D341Med (cell line): Measurements from ENCODE around the gene KRTAP17-1.
A peak's percentile ranks its signal among the peaks of the same experiment; 100 is the strongest.

Experiments
- DNase-seq: peaks from one replicate; pipeline ENCODE4 v3.0.0; 2012; ENCODE audit warnings: low spot score

The KRTAP17-1 gene

DNA sequence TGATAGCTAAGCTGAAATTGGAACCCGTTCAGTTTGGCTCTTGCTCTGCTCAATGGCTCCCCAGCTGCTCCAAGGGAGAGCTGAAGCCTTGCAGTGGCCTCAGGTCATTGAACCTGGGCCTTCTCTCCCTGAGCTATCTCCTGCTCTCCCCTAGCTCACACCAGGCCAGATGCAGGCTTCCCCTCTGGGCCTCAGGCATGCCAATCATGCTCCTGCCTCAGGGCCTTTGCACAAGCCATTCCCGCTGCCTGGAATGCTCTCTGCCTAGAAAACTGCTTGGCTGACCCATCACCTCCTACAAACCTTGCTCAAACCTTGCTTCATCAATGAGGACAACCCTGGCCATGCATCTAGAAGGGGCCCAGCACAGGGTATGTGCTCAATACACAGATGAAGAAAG lies 16.7 kb upstream of the KRTAP17-1 start:
- no peak for DNase-seq

DNA sequence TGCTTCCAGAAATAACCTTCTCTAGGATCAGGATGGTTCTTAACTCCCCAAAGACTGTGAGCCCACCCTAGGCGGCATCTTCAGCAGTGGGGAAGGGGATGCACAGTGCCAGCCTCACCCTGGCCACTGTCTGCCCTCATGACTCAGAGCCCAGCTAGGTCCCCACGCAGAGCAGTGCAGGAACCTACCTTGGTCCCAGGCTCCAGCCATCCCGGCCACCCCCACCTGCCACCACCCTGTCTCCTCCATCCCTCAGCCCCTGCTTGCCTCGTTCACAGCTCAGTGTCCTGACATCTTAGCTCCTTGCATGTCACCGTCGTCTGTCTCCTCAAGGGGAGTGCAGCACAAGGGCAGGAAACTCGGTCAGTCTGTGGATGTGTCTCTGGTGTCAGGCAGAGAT lies 16.1 kb upstream of the KRTAP17-1 start:
- DNase-seq = no peak

DNA sequence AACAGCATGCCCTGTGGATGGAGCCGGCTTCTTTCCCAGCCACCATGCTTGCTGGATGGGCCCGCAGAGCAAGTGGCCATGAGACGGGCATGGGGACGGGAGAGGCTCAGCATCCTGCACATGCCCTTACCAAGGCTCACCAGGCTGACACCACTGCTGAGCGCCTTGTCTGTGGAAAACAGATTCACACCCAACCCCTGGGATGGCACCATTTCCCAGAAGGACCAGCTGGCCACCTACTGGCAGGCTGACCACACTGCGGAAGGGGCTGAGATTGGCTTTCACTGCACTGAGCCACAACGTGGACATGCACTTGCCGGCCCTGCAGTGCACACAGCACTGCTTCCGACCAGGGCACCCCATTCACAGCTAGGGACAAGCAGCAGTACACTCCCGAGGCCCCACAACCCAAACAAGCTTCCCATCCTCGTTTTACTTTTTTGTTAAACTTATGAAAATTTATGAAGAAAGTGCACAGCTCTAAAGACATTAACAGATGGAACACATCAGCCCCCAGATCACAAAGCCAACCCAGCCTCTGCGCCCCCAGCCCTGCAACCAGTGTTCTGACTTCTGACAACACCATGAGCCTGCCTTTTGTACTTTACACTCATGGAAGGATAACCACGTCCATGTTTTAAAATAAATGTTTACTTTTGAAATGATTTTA lies 13.9 kb upstream of the KRTAP17-1 start:
- DNase-seq = peak; percentile 73

DNA sequence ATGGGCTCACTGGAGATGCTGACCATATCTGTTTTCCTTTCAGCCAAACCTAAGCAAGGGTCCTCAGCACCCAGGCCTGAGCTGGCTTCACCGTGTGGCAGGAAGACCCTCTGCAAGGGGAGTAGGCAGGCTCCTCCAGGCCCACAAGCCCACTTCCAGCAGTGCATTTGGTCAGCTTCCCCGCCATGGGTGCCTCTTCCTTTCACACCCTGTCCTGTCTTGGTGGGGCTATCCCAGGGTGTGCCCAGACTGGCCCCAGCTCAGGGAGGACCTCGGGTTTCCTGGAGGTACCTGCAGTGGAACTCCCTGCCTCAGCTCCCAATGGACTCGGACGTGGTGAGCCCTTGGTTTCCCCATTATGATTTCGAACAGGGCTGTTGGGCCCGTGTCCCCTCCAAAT lies 12.7 kb upstream of the KRTAP17-1 start:
- DNase-seq = no peak

DNA sequence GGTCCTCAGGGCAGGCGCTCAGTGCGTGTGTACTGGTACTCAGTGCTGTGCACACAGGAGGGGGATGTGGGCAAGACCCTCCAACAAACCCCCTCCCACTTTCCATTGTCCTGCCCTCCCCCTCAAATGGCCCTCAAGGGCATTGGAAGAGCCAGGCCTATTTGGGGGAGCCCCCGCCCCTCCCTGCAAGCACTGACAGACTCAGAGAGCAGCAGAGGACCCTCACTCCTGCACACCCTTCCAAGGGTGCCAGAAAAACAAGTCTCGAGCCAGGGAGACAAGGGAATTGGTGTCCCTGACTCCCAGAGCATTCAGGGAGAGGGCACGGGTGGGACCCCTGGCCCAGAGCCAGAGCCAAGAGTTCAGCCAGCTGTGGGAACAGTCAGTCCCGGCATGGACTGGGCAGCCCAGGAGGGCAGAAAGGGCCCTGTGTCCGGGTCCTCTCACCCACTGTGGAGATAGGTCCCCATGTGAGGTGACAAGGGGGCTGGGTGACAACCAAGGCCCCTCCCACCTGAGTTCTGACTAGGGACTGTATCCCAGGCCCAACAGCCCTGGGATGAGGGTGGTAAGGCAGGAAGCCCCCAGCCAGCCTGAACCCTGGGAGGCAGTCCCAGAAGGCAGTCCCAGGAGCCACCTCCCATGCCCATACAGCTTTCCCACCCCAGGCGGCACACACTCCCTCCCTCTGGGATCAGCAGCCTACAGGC lies 12.1 kb upstream of the KRTAP17-1 start:
- no peak for DNase-seq

DNA sequence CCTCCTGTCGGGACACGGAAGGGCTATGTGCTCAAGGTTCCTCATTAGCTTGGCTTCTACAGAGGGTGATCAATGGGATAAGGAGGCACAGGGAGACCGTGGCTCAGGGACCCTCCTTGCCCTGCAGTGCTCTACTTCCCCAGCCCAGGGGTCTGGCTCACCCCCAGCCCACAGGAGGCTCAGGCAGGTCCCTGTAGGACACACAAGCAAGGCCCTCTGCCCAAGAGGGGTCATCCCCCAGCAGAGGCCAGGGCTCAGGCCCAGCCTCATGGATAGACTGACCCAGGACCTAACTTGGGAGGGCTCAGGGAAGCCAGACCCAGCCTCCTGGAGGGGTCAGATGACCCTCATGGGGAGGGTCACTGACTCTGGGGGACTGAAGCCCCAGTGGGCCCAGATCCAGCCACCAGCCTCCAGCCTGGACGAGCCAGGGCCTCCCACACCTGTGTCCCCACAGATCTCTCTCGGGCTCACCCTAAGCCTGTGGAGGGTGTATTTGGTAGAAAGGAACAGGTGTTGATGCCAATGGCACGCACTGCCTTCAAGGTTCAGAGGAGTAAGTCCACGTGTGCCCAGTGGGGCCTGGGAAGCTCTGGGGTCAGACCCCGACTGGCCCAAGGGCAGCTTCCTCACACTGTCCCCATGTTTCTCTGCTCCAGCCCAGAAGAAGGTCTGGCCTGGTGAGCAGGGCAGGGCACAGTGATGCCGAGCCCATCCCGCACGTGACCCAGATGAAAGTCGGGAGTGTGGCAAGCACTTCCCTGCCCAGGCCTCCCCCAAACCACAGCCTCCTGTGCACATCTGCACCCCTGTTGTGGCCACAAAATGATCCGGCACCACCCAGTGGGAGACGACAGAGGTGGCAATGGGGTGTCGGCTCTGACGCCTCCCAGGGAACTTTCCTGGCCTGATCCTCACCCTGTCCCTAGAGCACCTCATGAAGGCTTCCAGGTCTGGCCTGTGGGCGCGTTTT lies 10.9 kb upstream of the KRTAP17-1 start:
- no peak for DNase-seq

DNA sequence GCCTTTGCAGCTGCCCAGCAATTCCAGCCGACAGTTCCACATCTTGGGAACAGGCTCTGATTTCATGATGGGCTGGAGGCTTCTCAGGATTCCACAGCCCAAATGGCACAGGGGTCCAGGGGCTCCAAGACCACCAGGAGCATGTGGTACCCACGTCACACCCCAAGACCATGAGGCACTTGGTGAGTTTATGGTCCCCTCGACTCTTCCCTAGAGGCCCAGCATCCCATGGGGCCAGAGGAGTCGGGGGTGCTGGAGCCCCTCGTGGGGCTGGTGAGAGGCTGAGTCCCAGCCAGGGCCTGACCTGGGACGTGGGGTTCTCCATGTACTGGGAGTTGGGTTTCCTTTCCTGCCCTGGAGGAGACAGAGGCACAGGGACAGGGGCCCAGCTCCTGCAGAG lies 10.1 kb upstream of the KRTAP17-1 start:
- DNase-seq = no peak

DNA sequence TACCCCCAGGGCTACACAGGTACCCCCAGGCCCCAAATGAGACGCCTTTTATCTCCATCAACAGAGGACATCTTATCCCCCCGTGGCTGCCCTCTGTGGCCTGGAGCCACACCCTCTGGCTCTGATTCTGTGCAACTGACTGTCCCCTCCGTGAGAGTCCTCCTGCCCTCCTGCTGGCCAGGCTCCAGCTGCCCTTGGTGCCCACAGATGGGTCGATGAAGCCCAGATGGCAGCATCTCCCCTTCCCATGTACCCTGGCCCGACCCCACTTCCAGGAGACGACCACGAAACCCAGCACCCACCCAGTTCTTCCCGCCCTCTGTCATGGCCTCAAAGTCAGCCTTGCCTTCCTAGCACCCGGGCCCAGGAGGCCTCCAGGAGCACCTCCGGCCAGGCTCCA lies 9.6 kb upstream of the KRTAP17-1 start:
- DNase-seq = no peak

DNA sequence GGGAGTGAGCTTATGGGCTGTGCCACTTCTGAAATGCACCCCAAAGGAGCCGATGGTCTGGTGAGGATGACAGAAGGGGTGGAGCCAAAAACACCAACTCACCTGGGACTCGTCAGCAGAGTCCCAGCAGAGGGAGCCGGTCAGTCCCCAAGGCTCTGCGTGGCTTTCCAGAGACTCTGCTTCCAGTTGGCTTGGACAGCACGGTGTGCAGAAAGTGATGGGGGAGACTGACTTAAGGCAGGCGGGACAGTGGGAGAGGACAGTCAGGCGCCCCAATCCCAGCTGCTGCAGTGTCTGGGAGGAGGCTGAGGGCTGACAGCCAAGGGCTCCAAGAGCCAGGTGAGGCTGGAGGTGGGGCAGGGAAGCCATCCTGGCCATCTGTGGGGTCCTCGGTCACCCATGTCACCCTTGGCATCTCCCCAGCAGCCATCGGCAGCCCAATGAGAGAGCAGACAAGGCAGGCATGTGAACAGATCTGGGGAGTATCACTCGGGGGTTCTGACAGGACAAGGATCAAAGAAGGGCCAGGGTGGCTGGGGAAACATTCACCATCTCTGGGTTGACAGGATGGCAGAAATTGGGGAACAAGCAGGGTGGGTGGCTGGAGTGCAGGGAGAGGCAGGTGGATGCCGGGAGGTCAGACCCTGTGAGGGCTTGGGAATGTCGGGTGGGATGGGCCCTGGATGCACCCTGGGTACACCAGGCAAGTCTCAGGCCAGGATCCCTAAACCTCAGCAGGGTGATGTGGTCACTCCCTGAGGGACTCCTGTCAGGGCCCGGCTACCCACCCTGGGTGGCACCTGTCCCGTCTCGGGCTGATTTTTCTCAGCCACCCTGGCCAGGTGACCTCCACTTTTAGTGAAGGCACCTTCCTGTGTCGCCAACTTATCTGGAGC lies 8.9 kb upstream of the KRTAP17-1 start:
- no peak for DNase-seq

DNA sequence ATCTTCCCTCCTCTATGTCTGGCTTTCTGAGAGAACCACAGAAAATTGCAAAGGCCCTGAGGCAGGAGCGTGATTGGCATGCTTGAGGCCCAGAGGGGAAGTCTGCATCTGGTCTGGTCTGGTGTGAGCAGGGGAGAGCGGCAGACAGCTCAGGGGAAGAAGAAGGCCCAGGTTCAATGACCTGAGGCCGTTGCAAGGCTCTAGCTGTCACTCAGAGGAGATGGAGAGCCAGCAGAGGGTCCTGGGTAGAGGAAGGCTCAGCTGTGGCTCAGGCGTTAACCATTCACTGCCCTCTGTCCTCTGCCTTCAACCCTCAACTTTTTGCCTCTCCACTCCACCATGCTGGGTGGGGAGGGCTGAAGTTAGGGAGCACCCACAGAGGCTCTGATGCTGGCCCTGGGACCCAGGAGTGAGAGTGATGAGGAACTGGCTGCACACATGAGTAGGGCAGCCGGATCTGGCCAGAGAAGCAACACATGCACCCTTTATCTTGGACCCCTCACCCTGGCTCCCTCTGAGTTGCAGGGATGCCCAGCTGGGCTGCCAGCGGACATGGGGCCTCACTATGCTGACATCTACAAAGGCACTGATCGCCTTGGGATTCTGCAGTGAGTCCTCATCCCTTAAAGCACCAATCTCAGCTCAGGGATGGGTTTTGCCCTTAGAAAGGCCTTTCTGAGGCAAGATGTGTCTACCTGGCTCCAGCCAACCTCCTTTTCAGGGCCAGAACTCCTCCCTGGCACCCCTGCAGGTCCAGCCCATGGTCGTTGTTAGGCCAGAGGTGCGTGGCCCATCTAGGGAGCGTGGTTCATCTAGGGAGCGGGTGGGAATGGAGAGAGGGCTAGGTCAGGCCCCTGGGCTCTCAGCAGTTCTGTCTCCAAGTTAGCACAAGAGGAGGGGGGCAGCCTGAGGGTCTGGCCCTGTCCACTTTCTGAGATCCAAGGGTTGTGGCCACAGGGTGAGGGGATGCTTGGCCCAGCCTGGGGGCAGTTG lies 7.7 kb upstream of the KRTAP17-1 start:
- DNase-seq = no peak

DNA sequence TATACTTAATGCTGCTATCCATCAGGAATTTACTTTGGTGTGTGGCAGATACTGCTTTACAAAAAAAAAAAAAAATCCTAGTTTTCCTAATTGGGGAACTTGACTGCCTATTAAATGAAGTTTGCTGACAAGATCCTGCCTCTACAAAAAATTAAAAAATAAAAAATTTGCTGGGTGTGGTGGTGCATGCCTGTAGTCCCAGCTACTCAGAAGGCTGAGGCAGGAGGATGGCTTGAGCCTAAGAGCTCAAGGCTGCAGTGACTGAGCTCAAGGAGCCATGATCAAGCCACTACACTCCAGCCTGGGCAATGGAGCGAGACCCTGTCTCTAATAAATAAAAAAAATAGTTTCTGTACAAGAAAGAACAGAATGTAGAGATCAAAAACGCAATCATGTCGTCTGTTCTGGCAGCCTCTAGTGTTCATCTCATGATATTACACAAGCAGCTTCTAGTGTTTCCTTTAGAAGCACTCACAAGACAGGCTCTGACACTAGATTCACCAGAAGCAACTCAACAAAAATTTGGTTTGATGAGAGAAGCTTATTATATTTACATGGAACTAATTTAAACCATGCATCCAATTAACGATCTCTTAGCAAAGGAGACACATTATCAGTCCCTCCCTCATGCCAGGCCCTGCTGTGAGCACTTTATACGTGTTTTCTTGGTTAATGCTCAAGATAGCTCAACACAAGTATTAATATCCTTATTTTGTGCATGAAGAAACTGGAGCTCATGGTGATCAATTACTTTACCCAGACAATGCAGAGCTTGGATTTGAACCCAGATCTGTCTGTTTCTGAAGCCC lies 6.8 kb upstream of the KRTAP17-1 start:
- no peak for DNase-seq

DNA sequence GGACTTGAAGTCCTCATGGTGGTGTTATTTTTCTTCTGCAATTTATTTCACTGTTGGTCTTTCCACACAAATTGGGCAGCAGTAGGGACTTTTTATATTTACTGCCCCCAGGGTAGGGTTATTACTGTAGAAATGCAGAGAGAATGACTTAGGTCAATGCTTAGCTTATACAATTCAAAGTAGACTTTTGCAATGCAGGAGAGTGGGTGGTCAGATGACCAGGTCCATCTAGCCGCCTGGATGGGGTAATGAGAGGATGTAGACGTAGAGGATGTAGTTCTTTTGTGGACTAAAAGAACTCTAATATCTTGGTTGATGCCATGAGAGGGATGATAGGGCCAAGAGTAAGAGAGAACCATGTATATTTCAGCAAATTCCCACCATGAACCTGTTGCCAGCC lies 2.7 kb upstream of the KRTAP17-1 start:
- no peak for DNase-seq

DNA sequence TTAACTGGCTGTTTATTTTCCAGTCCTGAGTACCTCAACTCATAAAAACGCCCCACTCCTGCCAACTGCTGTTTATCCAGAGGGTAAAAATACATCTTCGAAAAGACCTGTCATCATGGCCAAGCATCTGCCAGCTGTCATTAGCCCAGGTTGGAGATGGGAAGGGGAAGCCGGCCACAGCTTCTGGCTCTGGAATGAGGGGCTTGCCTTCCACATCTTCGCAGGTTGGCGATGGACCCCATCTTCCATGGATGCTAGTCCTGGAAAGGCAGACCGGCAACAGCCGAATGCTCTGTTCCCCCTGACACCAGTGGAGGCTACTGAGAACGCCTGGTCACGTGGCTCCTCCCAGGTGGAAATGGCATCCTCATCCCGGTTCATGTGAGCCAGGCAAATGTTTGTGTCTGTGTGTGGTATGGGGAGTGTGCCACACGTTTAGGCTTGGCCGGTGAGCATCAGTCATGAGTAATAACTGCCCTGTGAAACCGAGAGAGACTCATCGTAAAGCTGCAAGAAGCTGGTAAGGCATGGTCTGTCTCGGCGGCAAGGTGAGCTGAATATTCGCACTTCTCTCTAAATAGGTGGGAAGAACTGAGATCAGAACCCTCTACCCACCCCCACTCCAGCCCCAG lies 420 bp upstream of the KRTAP17-1 start:
- DNase-seq = no peak

DNA sequence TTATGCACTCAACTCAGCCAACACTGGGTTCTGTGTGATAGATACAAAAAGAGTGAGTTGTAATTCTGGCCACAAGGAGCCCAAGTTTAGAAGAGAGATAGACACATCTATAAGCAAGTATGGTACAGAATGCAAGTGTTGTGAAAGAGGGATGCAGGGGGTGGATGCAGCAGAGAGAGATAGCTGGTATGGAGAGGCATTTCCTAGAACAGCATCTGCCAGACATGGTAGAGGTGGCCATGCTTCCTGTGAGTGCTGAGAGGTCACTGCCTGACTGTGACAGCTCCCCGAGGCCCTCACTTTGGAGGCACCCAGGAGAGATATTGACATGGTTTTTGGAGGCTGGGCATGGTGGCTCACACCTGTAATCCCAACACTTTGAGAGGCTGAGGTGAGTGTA lies 4.4 kb downstream of the KRTAP17-1 start:
- no peak for DNase-seq

DNA sequence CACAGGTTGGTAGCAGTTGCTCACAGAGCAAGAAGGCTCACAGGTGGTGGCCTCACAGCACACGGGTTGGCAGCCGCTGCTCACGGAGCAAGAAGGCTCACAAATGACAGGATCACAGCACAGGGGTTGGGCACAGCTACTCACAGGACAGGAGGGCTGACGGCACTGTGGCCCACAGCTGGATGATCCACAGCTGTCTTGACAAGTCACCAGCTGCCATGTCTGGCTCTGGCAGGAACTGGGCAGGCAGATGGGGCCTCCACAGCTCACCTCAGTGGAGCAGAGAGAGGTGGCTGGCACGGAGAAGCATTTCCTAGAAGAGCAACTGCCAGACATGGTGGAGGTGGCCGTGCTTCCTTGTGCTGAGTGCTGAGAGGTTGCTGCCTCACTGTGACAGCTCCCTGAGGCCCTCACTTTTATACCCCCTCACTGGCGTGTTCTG lies 6.6 kb downstream of the KRTAP17-1 start, which contains the start of gene KRTAP16-1:
Gene KRTAP16-1, minus strand, starts transcription at position 392 of the 442 bp plus-strand sequence. Its CDS starts 56 bp downstream, at position 336.
- no peak for DNase-seq

DNA sequence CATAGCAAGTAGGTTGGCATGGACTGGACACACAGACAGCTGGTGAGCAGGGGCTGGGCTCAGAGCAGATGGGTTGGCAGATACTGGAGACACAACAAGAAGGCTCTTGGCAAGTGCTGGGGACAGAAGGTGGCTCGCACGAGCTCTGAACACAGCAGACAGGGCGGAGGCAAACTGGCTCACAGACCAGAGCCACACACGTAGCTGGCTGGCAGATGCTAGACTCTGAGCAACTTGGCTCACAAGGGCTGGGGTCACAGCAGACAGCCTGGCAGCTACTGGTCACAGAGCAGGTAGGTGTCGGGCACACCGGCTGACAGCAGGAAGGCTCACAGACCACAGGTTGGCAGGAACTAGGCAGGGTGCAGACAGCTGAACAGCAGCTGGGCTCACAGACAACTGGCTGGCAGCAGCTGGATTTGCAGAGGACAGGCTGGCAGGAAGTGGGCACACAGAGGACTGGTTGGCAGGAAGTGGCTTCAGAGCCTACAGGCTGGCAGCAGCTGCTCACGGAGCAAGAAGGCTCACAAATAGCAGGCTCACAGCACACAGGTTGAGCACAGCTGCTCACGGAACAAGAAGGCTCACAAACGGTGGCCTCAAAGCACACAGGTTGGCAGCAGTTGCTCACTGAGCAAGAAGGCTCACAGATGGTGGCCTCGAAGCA lies 7.1 kb downstream of the KRTAP17-1 start:
- no peak for DNase-seq

DNA sequence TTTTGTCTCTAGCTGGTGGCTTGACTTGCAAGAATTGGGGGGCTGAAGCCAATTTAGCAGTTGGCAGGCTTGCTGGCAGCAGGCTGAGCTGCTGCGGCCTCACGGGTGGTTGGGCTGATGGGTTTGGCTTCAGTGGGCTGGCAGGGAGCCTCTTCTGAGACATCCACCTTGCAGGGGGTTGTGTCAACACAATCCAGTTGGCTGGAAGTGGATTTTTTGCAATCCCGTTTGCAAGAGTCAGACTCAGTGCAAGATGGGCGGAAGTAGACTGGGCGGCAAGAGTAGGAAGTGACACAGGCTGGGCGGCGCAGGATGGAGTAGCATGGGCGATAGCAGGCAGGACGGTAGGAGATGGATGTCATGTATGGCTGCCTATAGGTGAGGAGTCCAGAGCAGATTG lies 7.9 kb downstream of the KRTAP17-1 start:
- no peak for DNase-seq

DNA sequence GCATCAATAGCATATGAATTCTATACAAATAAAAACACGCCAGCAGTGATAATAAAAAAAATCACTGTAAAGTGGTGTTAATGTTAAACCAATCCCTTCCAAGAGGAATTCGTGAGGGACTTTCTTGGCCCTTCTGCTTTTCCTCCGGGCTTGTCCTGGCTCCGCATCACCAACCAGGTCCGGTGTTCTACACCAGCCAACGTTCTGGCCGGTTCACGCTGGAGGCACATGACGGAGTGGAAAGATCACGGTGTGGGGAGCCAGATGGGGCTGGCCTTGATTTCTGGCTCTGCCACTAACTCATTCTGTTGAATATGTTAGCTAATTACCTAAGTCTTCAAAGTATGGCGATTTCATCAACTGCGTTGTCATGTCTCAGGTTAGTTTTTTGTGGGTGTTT lies 11.4 kb downstream of the KRTAP17-1 start:
- no peak for DNase-seq
